HG03565 (cell line): Measurements from ENCODE around the gene SHMT1.
"Not testable (repeated sequence)": the region's sequence is repeated elsewhere in the genome, so short reads cannot be mapped to it uniquely, and the experiment has no call there.

ENCODE experiments used
- ATAC-seq: cut with Tn5 transposase; IDR thresholded peaks from one replicate; pipeline ENCODE4 v1.9.1; 2021; ENCODE audit warnings: mild to moderate bottlenecking, moderate library complexity; ENCODE audit not compliant: unreplicated experiment

SHMT1 gene

DNA sequence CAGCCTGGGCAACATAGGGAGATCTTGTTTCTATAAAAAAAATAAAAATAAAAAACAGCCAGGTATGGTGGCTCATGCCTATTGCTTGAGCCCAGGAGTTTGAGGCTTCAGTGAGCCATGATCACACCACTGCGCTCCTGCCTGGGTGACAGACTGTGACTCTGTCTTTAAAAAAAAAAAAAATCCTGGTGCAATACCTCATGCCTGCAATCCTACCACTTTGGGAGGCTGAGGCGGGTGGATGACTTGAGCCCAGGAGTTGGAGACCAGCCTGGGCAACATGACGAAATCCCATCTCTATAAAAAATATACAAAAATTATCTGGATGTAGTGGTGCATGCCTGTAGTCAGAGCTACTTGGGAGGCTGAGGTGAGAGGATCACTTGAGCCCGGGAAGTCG, 15.3 kb upstream of the SHMT1 start:
- not testable (repeated sequence) for ATAC-seq

- no peak for ATAC-seq
These were observed 14.8 kb upstream of the SHMT1 start for GRCh38 chr17:18378205-18378505.

DNA sequence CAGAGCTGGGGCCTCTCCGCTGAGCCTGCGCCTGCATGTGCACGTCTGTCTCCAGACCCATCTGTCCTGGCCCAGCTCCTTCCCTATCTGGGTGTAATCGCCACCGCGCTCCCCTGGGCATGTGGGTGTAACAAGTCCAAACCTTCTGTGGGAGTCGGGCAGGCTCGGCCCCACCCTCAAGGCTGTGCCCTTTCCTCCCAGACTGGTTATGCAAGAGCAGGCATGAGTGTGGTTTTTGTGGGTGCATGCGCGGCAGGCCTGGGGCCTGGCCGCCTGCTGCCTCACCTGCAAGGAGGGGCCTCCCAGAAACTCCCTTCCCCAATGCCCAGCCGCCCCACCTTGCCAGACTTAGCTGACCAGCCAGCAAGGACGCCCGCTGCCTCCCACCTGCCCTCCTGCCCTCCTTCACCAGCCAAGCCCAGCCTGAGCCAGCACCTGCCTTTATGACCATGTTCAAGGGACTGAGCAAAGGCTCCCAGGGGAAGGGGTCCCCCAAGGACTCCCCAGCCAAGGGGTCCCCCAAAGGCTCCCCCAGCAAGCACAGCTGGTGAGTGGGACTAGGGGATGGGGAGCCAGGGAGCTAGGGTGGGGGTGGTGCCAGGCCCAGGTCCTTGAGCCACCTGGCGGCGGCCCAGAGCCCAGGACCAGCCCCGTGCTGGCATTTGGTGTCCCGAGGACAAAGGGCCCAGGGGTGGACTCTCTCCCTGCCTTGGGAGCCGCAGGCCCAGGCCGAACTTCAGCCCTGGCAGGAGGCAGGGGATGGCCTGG, 14.3 kb upstream of the SHMT1 start, which contains the start of gene EVPLL:
TSS of gene EVPLL (plus strand) at position 342 of the 768 bp plus-strand sequence. CDS start 3,160 bp downstream, outside the sequence.
- ATAC-seq: no peak

GRCh38 chr17:18374216-18374615, 10.9 kb upstream of the SHMT1 start:
- no peak for ATAC-seq

DNA sequence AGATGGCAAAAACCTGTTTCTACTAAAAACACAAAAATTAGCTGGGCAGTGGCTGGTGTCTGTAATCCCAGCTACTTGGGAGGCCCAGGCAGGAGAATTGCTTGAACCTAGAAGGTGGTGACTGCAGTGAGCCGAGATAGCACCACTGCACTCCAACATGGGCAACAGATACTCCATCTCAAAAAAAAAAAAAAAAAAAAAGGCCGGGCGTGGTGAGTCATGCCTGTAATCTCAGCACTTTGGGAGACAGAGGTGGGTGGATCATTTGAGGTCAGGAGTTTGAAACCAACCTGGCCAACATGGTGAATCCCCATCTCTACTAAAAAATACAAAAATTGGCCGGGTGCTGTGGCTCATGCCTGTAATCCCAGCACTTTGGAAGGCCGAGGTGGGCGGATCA, 9.8 kb upstream of the SHMT1 start:
- not testable (repeated sequence) for ATAC-seq

DNA sequence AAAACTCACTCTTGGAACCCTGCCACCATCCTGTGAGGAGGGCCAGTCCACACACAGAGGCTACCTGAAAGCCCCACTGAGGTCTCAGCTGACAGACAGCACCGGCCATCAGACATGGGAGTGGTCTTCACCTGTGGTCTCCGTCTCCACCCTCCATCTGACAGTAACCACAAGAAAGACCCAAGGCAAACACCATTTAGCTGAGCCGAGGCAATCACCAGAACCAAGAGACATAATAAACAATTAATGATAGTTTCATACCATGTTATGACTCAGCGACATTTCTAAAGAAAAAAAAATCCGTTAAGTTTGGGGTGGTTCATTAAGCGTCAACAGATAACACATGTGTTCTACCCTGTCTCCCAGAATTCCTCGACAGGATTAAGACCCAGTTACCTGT, 8.1 kb upstream of the SHMT1 start:
- ATAC-seq: no peak

DNA sequence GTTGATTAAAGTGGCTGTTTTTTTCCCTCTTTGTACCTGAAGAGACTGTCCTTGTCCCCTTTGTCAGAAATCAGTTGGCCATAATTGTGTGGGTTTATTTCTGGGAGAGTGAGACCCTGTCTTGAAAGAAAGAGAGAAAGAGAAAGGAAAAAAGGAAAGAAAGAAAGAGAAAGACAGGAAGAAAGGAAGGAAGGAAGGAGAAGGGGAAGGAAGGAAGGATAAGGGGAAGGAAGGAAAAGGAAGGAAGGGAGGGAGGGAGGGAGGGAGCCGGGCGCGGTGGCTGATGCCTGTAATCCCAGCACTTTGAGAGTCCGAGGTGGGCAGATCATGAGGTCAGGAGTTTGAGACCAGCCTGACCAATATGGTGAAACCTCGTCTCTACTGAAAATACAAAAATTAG, 7.4 kb upstream of the SHMT1 start:
- ATAC-seq: no peak

GRCh38 chr17:18368946-18369345, 5.6 kb upstream of the SHMT1 start:
- no peak for ATAC-seq

DNA sequence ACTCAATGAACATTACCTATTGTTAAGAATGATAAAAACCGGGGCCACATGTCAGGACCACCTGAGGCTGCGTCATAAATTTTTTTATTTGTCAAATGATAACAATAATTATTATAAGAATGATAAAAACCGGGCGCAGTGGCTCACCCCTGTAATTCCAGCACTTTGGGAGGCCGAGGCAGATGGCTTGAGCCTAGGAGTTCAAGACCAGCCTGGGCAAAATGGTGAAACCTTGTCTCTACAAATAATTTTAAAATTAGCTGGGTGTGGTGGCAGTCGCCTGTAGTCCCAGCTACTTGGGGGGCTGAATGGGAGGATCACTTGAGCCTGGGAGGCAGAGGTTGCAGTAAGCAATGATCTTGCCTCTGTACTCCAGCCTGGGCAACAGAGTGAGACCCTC, 816 bp upstream of the SHMT1 start:
- ATAC-seq: no peak

- no peak for ATAC-seq
These were observed 651 bp downstream of the SHMT1 start for GRCh38 chr17:18362698-18363100.

GRCh38 chr17:18361837-18362697, 1.3 kb downstream of the SHMT1 start:
- no peak for ATAC-seq

GRCh38 chr17:18360518-18360917, 2.8 kb downstream of the SHMT1 start:
- ATAC-seq: no peak

- no peak for ATAC-seq
These were observed 6.7 kb downstream of the SHMT1 start for GRCh38 chr17:18356624-18357023.

GRCh38 chr17:18353541-18353940, 9.8 kb downstream of the SHMT1 start:
- ATAC-seq: no peak

DNA sequence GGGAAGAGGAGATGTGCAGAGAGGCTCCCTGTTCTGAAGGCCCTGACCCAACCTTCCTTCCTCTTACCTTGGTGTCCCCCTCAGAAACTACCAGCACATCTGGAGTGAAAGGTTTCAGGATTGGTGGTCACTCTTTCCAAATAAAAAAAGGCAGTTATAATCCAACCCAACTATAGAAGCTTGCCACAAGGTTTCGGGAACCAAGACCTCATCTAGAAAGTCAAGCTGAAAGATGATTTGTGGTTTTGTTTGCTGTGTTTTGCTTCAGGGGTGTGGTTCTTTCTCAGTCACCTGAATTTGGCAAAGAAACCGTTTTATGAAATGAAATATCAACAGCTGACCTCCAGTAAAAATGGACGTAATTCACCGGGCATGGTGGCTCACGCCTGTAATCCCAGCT, 19.3 kb downstream of the SHMT1 start:
- ATAC-seq: no peak

GRCh38 chr17:18339933-18340332, 23.4 kb downstream of the SHMT1 start:
- no peak for ATAC-seq

DNA sequence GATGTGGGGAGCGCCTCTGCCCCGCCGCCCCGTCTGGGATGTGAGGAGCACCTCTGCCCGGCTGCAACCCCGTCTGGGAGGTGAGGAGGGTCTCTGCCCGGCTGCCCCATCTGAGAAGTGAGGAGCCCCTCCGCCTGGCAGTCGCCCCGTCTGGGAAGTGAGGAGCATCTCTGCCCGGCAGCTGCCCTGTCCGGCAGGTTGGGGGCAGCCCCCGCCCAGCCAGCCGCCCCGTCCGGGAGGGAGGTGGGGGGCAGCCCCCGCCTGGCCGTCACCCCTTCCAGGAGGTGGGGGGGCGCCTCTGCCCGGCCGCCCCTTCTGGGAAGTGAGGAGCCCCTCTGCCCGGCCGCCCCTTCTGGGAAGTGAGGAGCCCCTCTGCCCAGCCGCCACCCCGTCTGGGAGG, 25.2 kb downstream of the SHMT1 start:
- ATAC-seq: not testable (repeated sequence)

DNA sequence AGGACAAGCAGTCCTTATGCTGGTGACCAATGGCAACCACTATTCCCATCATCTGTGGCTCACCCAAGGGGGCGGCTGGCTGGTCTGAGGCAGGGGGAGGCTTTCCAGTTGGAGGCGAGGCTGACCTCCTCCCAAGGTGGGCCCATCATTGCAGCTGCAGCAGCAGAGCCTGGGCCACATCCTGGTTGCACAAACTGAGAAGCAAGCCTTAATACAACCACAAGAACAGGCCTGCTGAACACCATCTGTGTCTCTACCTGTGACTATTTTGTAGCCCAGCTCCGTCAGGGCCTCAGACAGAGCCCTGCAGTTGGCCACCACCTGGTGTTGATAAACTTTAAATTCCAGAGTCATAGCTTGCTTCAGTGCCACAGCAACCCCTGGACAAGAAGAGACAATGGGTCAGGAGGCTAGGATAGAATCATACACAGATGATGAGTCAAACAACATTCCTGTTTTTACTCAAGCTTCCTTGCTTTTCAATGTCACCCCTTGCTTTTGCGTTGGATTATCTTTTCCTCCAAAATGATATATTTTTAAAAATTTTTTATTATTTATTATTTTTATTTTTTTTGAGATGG, 30.4 kb downstream of the SHMT1 start:
- no peak for ATAC-seq

- no peak for ATAC-seq
These were observed 31.5 kb downstream of the SHMT1 start for GRCh38 chr17:18331879-18332278.

GRCh38 chr17:18328643-18329204, 34.6 kb downstream of the SHMT1 start:
- ATAC-seq: no peak

DNA sequence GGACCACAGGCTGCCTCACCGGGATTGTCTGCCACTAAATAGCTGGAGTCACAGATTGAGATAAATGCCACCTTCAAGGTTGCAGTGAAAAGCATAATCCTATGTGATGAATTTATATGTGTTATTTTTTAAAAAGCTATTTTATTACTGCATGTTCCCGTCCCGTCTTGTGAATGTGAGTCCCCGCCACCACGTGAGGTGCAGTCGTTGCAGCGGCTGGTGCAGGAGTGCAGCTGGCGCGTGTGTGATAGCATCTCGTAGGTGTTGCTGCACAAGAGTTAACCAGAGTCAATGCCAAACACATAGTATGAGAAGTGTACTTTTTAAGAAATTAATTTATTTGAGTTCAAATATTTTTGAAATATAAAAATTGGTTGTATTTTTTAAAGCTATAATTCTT, 35.8 kb downstream of the SHMT1 start:
- ATAC-seq: no peak

GRCh38 chr17:18327093-18327492, 36.3 kb downstream of the SHMT1 start:
- no peak for ATAC-seq
